A549 (cell line): ENCODE measurements around the gene ZDHHC11. TPM values are rescaled to one million over a fixed set of nuclear protein-coding genes. Genes with fewer than 3 reads are reported as not detected.
"Not testable (repeated sequence)": the region's sequence is repeated elsewhere in the genome, so short reads cannot be mapped to it uniquely, and the experiment has no call there.

ENCODE experiments used
- ATAC-seq, 2 experiments: fragments of 200-7000 bp in 1 of 2; fragments of >200 bp in 1 of 2; cut with Nextera tagmentation in 1 of 2; cut with Tn5 transposase in 1 of 2; 3 replicates each; pipeline versions ENCODE4 v1.8.0 to v1.9.1; 2018 to 2020; ENCODE audit warnings: mild to moderate bottlenecking in 1 of 2, moderate library complexity in 1 of 2
- CTCF ChIA-PET: fragments of 300-600 bp; sonication (Branson Sonifier 250); formaldehyde crosslinking; extraction: SDS; loops from one replicate; lab custom pipeline; 2021; ENCODE audit warnings: antibody characterized with exemption, inconsistent platforms; lab: Yijun Ruan, JAX
- POLR2A ChIA-PET: fragments of 350-600 bp; formaldehyde crosslinking; extraction: SDS; loops from one replicate; lab custom pipeline; 2021; ENCODE audit warnings: antibody characterized with exemption, inconsistent platforms; lab: Yijun Ruan, JAX
- DNase-seq, 2 experiments: peaks; one replicate each; pipeline versions ENCODE4 v3.0.0 to v3.0.0-alpha.2; 2011 to 2016; ENCODE audit warnings: low read depth in 1 of 2, low spot score in 1 of 2
- FAIRE-seq: peaks from 2 replicates; lab custom pipeline; 2011; peaks lifted over from hg19 to GRCh38; lab: Jason Lieb, UNC
- H3K27ac ChIP-seq, 2 experiments: fragments of >200 bp; sonication (Bioruptor Twin); formaldehyde crosslinking; 3 replicates each; pipeline ENCODE4 v1.5.1; 2016 to 2017
- H3K4me1 ChIP-seq: fragments of >200 bp; sonication (Bioruptor Twin); formaldehyde crosslinking; 3 replicates; pipeline ENCODE4 v1.6.1; 2016
- H3K4me2 ChIP-seq: fragments of >200 bp; sonication (Bioruptor Twin); formaldehyde crosslinking; 3 replicates; pipeline ENCODE4 v1.6.1; 2016
- H3K4me3 ChIP-seq: fragments of >200 bp; sonication (Bioruptor Twin); formaldehyde crosslinking; 3 replicates; pipeline ENCODE4 v1.5.1; 2016
- H3K9me3 ChIP-seq: fragments of >200 bp; sonication (Bioruptor Twin); formaldehyde crosslinking; 3 replicates; pipeline ENCODE4 v1.6.1; 2016
- CBX2 ChIP-seq: fragments of 200-600 bp; sonication (generic); IDR thresholded peaks from 2 replicates; pipeline ENCODE4 v1.6.1; 2016; ENCODE audit warnings: low read depth, mild to moderate bottlenecking, borderline replicate concordance
- CEBPB ChIP-seq, 2 experiments: fragments of >200 bp in 1 of 2; sonication (Bioruptor Twin) in 1 of 2; formaldehyde crosslinking in 1 of 2; IDR thresholded peaks; 2 replicates each; pipeline ENCODE4 v1.6.1; 2012 to 2016
- CHD4 ChIP-seq: fragments of 200-600 bp; sonication (generic); IDR thresholded peaks from 2 replicates; pipeline ENCODE4 v1.6.1; 2016; ENCODE audit warnings: antibody characterized with exemption, mild to moderate bottlenecking, borderline replicate concordance
- E2F6 ChIP-seq: IDR thresholded peaks from 2 replicates; pipeline ENCODE4 v1.6.1; 2012; ENCODE audit warnings: low read depth, borderline replicate concordance
- ESRRA ChIP-seq: fragments of 150-350 bp; IDR thresholded peaks from 2 replicates; pipeline ENCODE4 v1.6.1; 2014; ENCODE audit warnings: mild to moderate bottlenecking, low read length, borderline replicate concordance
- FOSB ChIP-seq: fragments of 250-450 bp; sonication (Bioruptor Pico); IDR thresholded peaks from 2 replicates; pipeline ENCODE4 v1.5.0; 2020; ENCODE audit warnings: mild to moderate bottlenecking, moderate library complexity
- HES2 ChIP-seq: fragments of >200 bp; sonication (Bioruptor Twin); formaldehyde crosslinking; IDR thresholded peaks from 2 replicates; pipeline ENCODE4 v1.6.1; 2016
- JUN ChIP-seq, 2 experiments: fragments of >200 bp; sonication (Bioruptor Twin); formaldehyde crosslinking; IDR thresholded peaks; 2 replicates in 1 of 2; 3 replicates in 1 of 2; pipeline ENCODE4 v1.6.1; 2016 to 2017
- JUNB ChIP-seq: fragments of >200 bp; sonication (Bioruptor Twin); formaldehyde crosslinking; IDR thresholded peaks from 2 replicates; pipeline ENCODE4 v1.6.1; 2016
- KDM1A ChIP-seq: fragments of 200-600 bp; sonication (generic); IDR thresholded peaks from 2 replicates; pipeline ENCODE4 v1.6.1; 2016; ENCODE audit warnings: low read depth, mild to moderate bottlenecking
- PHF8 ChIP-seq: fragments of 200-600 bp; sonication (generic); IDR thresholded peaks from 2 replicates; pipeline ENCODE4 v1.6.1; 2016; ENCODE audit warnings: low read depth, mild to moderate bottlenecking, antibody characterized with exemption, moderate library complexity, borderline replicate concordance
- RAD21 ChIP-seq, 2 experiments: fragments of >200 bp in 1 of 2; sonication (Bioruptor Twin) in 1 of 2; formaldehyde crosslinking in 1 of 2; IDR thresholded peaks in 1 of 2; conservative IDR thresholded peaks in 1 of 2; 2 replicates in 1 of 2; 3 replicates in 1 of 2; pipeline ENCODE4 v1.6.1; 2012 to 2018; ENCODE audit warnings: inconsistent platforms in 1 of 2
- RARB ChIP-seq: fragments of 250-450 bp; sonication (Bioruptor Pico); IDR thresholded peaks from 2 replicates; pipeline ENCODE4 v1.8.0; 2021; ENCODE audit warnings: mild to moderate bottlenecking, moderate library complexity
- RCOR1 ChIP-seq: fragments of 150-350 bp; IDR thresholded peaks from 2 replicates; pipeline ENCODE4 v1.6.1; 2014; ENCODE audit warnings: antibody characterized with exemption, low read length, low read depth
- REST ChIP-seq: fragments of 200-600 bp; sonication (generic); IDR thresholded peaks from 2 replicates; pipeline ENCODE4 v1.6.1; 2016; ENCODE audit warnings: antibody characterized with exemption, mild to moderate bottlenecking, moderate library complexity
- TFCP2L1 ChIP-seq: fragments of 250-450 bp; sonication (Bioruptor Pico); IDR thresholded peaks from 2 replicates; pipeline ENCODE4 v1.5.0; 2021; ENCODE audit warnings: mild to moderate bottlenecking
- WGBS: methylation state at CpG from one replicate; pipeline ENCODE4 v1.1.6; 2017; ENCODE audit errors: missing lambda C conversion rate; 5-methylcytosine and 5-hydroxymethylcytosine counted together
- polyA plus RNA-seq, 4 experiments: library from polyadenylated mRNA; depleted of rRNA in 3 of 4; stranded (reverse); fragments of >200 nt; fragmentation: RNase III in 1 of 4; extraction: RNeasy Plus Mini Kit Qiagen cat#74134 plus additional on column Dnase treatment in 1 of 4; gene quantifications; 2 replicates in 3 of 4; 3 replicates in 1 of 4; pipeline ENCODE4 v1.2.3, GENCODE V29; 2011 to 2017
- TF ChIP-seq, protein P1 (sequence below): fragments of >200 bp; sonication (Bioruptor Twin); formaldehyde crosslinking; IDR thresholded peaks from 3 replicates; pipeline ENCODE4 v1.6.1; 2016

Gene ZDHHC11
- polyA plus RNA-seq, 2 of the 4 experiments (the other 2 are of a cell fraction), result 2.6 to 13.7 TPM

- no peak overlapping the region for H3K4me3 ChIP-seq
- no peak overlapping the region for H3K4me2 ChIP-seq
- POLR2A ChIA-PET, result no interaction called here
- H3K4me1 ChIP-seq, result no peaks in the 10 kb centered on the region
- DNase-seq, result no peak
- CTCF ChIA-PET, result no interaction called here
- no peak overlapping the region for H3K27ac ChIP-seq
- FAIRE-seq, result no peak
- WGBS, result no CpG with 5 or more reads among the region's 13 CpGs
- TF ChIP-seq, protein P1, sequence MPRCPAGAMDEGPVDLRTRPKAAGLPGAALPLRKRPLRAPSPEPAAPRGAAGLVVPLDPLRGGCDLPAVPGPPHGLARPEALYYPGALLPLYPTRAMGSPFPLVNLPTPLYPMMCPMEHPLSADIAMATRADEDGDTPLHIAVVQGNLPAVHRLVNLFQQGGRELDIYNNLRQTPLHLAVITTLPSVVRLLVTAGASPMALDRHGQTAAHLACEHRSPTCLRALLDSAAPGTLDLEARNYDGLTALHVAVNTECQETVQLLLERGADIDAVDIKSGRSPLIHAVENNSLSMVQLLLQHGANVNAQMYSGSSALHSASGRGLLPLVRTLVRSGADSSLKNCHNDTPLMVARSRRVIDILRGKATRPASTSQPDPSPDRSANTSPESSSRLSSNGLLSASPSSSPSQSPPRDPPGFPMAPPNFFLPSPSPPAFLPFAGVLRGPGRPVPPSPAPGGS, result no peak
- TF ChIP-seq PHF8, result no peak
- TF ChIP-seq JUNB, result no peak
- TF ChIP-seq, all 56 proteins: peak for 0
- no peak for ATAC-seq
- no peaks in the 10 kb centered on the region for H3K9me3 ChIP-seq
Measured at GRCh38 chr5:751496-751895, 99.3 kb downstream of the ZDHHC11 start.

DNA sequence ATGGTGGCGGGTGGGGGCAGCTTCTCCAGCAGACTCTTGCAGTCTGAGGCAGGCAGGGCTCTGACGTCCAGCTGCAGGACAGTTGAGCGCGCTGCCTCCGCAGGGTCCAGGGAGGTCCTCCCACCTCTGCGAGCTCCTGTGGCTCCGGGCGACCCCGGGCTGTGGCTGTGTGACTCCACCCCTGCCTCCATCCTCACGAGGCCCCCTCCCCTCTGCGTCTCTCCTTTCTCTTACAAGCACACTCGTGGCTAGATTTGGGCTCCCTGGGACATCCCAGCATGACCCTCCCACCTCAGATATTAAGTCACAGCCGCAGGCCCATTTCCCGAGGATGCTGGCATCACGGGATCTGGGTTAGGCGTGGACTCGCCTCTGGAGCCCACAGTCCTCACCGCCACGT is 100.6 kb downstream of the ZDHHC11 start:
- H3K9me3 ChIP-seq, H3K4me1 ChIP-seq, CTCF ChIA-PET, POLR2A ChIA-PET, ATAC-seq, H3K4me2 ChIP-seq, H3K4me3 ChIP-seq, FAIRE-seq, H3K27ac ChIP-seq, DNase-seq: not testable (repeated sequence)
- WGBS, result 84% methylated on average over 9 of the region's 19 CpGs

GRCh38 chr5:749101-749670 is 101.6 kb downstream of the ZDHHC11 start:
- Histone ChIP-seq H3K4me1 (no peaks in the 10 kb centered on the region), H3K9me3 (no peaks in the 10 kb centered on the region), H3K4me2 (no peak overlapping the region), H3K4me3 (no peak overlapping the region), H3K27ac (no peak overlapping the region)
- ChIA-PET POLR2A (no interaction called here), CTCF (no interaction called here)
- no peak for DNase-seq
- no peak for ATAC-seq
- FAIRE-seq, result no peak
- TF ChIP-seq RARB (CRISPR knock-in tag) (no peak), CBX2 (no peak), KDM1A (no peak), CEBPB (IDR thresholded peaks at IDR 0.05) (no peak), RCOR1 (no peak), REST (no peak), ESRRA (no peak), E2F6 (no peak), TFCP2L1 (CRISPR knock-in tag) (no peak), HES2 (no peak), FOSB (CRISPR knock-in tag) (no peak), JUN (IDR thresholded peaks at IDR 0.05) (no peak), RAD21 (conservative IDR thresholded peaks at IDR 0.05 in 1 of 2, IDR thresholded peaks at IDR 0.05 in 1 of 2) (no peak), CHD4 (no peak)
- TF ChIP-seq, protein P1, result no peak
- WGBS, result 79% methylated on average over 10 of the region's 14 CpGs

GRCh38 chr5:748011-748980 is 102.5 kb downstream of the ZDHHC11 start:
- CTCF ChIA-PET, H3K4me1 ChIP-seq, H3K27ac ChIP-seq, H3K4me2 ChIP-seq, ATAC-seq, POLR2A ChIA-PET, H3K9me3 ChIP-seq, DNase-seq, H3K4me3 ChIP-seq, FAIRE-seq: not testable (repeated sequence)
- 73% methylated on average over 10 of the region's 18 CpGs for WGBS
